ENCODE data around the gene SUCLG2. TPM values are rescaled to one million over a fixed set of nuclear protein-coding genes. Genes with fewer than 3 reads are reported as not detected.

SUCLG2 gene
- polyA plus RNA-seq, 2 of the 4 experiments (the other 2 are of a cell fraction), result 39.8 to 61.3 TPM

GRCh38 chr3:67461667-67462142, 192.7 kb downstream of the SUCLG2 start:
- ATAC-seq (no peak), FAIRE-seq (no peak), DNase-seq (ENCODE audit: low read depth in 1 of 2, low spot score in 1 of 2) (no peak)
- ChIA-PET POLR2A (no interaction called here), CTCF (no interaction called here)
- Histone ChIP-seq H3K9me3 (no peaks in the 10 kb centered on the region), H3K27ac (no peak overlapping the region), H3K4me2 (no peak overlapping the region), H3K4me3 (no peak overlapping the region), H3K4me1 (0 out of 3 replicates have a peak, but pooled peaks cover 3% of the 10 kb centered on the region)
- TF ChIP-seq REST (IDR thresholded peaks at IDR 0.05), result no peak
- no peak for TF ChIP-seq ESRRA (IDR thresholded peaks at IDR 0.05; ENCODE audit: borderline replicate concordance, low read length)
- TF ChIP-seq BCL3 (IDR thresholded peaks at IDR 0.05), result no peak
- 96% methylated on average over 3 of the region's 3 CpGs for WGBS (ENCODE audit: missing lambda C conversion rate)

- Histone ChIP-seq H3K4me2 (no peak overlapping the region), H3K4me3 (no peak overlapping the region), H3K27ac (no peak overlapping the region), H3K4me1 (0 out of 3 replicates have a peak, but pooled peaks cover 3% of the 10 kb centered on the region), H3K9me3 (no peaks in the 10 kb centered on the region)
- FAIRE-seq (no peak), ATAC-seq (no peak), DNase-seq (ENCODE audit: low read depth in 1 of 2, low spot score in 1 of 2) (no peak)
- POLR2A ChIA-PET, result no interaction called here
- TF ChIP-seq HEYL (CRISPR knock-in tag; IDR thresholded peaks at IDR 0.05) (no peak), ZNF302 (CRISPR knock-in tag; IDR thresholded peaks at IDR 0.05) (no peak), HDAC2 (IDR thresholded peaks at IDR 0.05) (no peak), SREBF2 (IDR thresholded peaks at IDR 0.05) (no peak), TP53 (CRISPR knock-in tag; IDR thresholded peaks at IDR 0.05) (no peak), ATOH8 (CRISPR knock-in tag; IDR thresholded peaks at IDR 0.05; ENCODE audit: low read depth) (no peak), NR3C1 (IDR thresholded peaks at IDR 0.05) (no peak), TFCP2L1 (CRISPR knock-in tag; IDR thresholded peaks at IDR 0.05) (no peak), RAD21 (conservative IDR thresholded peaks at IDR 0.05 in 1 of 2, IDR thresholded peaks at IDR 0.05 in 1 of 2) (no peak), EP300 (IDR thresholded peaks at IDR 0.05) (no peak), SMC3 (IDR thresholded peaks at IDR 0.05) (no peak)
- WGBS (ENCODE audit: missing lambda C conversion rate), result 81% methylated on average over 8 of the region's 8 CpGs
- CTCF ChIA-PET, result no interaction called here
These were observed 193.4 kb downstream of the SUCLG2 start for GRCh38 chr3:67460841-67461510.

GRCh38 chr3:67459796-67460195, 194.6 kb downstream of the SUCLG2 start:
- ATAC-seq, result no peak
- Histone ChIP-seq H3K27ac (no peak overlapping the region), H3K9me3 (no peaks in the 10 kb centered on the region), H3K4me2 (no peak overlapping the region), H3K4me3 (no peak overlapping the region), H3K4me1 (0 out of 3 replicates have a peak, but pooled peaks cover 3% of the 10 kb centered on the region)
- no peak for DNase-seq (ENCODE audit: low read depth in 1 of 2, low spot score in 1 of 2)
- FAIRE-seq, result no peak
- TF ChIP-seq ZNF302 (CRISPR knock-in tag; IDR thresholded peaks at IDR 0.05), result no peak
- no peak for TF ChIP-seq NR3C1 (IDR thresholded peaks at IDR 0.05)
- no peak for TF ChIP-seq FOXS1 (CRISPR knock-in tag; IDR thresholded peaks at IDR 0.05)
- no peak for TF ChIP-seq ZFP36 (IDR thresholded peaks at IDR 0.05; ENCODE audit: borderline replicate concordance, partially characterized antibody)
- 100% methylated on average over 2 of the region's 2 CpGs for WGBS (ENCODE audit: missing lambda C conversion rate)
- CTCF ChIA-PET, result interaction anchor here (1.2 kb wide), 1 partner anchor 79 kb away, joined by 3 read pairs; no protein-coding TSS in a partner anchor
- POLR2A ChIA-PET, result no interaction called here
